Measurements from ENCODE around the gene TOMM7.
"Not testable (repeated sequence)": the region's sequence is repeated elsewhere in the genome, so short reads cannot be mapped to it uniquely, and the experiment has no call there.

The TOMM7 gene

DNA sequence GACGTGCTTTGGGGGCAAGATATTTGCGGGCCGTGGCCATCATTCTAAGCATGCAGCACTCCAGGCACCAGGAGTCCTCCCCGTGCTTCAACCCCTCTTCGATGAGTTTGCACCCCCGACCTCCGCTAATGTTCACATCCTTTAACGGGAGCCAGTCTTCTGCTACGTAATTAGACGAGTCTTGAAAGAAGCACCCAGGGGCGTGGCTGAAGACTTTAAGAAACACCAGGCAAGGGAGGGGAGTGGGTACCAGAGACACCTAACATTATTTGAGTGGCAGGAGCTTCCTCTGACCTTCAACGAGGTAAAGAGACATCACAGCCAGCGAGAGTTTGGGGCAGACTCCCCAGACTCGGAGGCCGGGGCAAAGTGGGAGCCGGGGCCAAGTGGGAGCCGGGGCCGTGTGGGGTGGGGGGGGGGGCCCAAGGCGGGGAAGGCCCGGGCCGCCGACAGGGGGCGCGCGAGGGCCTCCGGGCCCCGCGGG, 31.1 kb upstream of the TOMM7 start:
- no peak for DNase-seq (ENCODE audit: low read depth, low spot score)

DNA sequence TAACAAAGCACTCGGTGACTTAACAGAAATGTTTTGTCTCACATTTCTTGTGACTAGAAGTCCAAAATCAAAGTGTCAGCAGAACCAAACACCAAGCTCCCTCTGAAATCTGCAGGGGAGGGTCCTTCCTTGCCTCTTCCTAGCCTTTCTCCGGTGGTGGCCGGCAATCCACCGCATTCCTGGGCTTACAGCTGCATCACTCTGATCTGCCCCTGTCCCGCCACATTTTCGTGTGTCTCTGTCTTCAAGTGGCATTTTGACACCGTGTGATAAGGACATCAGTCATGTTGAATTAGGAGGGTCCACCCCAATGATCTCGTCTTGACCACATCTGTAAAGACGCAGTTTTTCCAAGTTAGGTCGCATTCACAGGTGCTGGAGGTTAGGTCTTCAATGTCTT, 30.5 kb upstream of the TOMM7 start:
- no peak for DNase-seq (ENCODE audit: low read depth, low spot score)

- no peak for DNase-seq (ENCODE audit: low read depth, low spot score)
These were observed 28.5 kb upstream of the TOMM7 start for GRCh38 chr7:22851145-22851544.

- not testable (repeated sequence) for DNase-seq (ENCODE audit: low read depth, low spot score)
These were observed 27.7 kb upstream of the TOMM7 start for GRCh38 chr7:22850394-22850793.

GRCh38 chr7:22849662-22850061, 27.0 kb upstream of the TOMM7 start:
- no peak for DNase-seq (ENCODE audit: low read depth, low spot score)

- DNase-seq (ENCODE audit: low read depth, low spot score) = no peak
These were observed 26.5 kb upstream of the TOMM7 start for GRCh38 chr7:22849172-22849571.

DNA sequence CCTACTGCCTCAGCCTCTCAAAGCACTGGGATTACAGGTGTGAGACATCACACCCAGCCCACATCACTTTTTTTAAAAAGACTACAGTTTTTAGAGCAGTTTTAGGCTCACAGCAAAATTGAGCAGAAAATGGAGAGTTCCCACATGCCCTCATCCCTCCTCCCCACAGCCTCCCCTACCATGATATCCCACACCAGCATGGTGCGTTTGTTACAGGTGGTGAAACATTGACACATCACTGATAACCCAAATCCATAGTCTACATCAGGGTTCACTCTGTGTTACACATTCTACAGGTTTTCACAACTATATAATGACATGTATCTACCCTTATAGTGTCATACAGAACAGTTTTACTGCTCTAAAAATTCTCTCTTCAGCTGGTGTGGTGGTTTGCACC, 24.3 kb upstream of the TOMM7 start:
- DNase-seq (ENCODE audit: low read depth, low spot score) = no peak

DNA sequence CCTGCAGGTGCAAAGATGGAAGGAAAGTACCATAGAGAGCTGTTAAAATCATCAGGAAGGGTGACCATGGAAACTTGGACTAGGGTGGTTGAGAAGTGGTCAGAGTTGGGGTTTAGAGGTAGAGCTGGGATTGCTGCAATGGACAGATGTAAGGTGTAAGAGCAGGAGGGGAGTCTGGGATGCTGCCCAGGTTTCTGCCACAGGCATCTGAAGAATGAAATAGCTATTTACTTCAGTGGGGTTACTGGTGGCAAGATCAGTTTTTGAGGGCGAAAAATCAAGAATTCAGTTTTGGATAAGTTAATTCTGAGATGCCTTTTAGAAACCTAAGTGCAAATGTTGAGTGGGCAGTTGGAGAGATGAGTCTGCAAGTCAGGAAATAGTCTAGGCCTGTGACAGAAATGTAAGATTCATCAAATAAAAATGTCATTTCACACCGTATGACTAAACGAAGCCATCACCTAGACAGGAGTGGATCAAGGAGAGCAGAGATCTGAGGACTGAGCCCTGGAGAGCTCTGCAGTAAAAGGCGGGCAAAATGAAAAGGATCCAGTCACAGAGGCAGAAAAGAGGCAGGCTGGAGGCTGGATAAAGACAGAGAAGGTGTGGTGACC, 22.7 kb upstream of the TOMM7 start:
- no peak for DNase-seq (ENCODE audit: low read depth, low spot score)

- DNase-seq (ENCODE audit: low read depth, low spot score) = no peak
These were observed 21.1 kb upstream of the TOMM7 start for GRCh38 chr7:22843681-22844309.

GRCh38 chr7:22842973-22843372, 20.3 kb upstream of the TOMM7 start:
- DNase-seq (ENCODE audit: low read depth, low spot score) = no peak

- no peak for DNase-seq (ENCODE audit: low read depth, low spot score)
These were observed 19.8 kb upstream of the TOMM7 start for GRCh38 chr7:22842383-22842941.

- DNase-seq (ENCODE audit: low read depth, low spot score) = no peak
These were observed 19.3 kb upstream of the TOMM7 start for GRCh38 chr7:22841954-22842353.

GRCh38 chr7:22837308-22837707, 14.7 kb upstream of the TOMM7 start:
- no peak for DNase-seq (ENCODE audit: low read depth, low spot score)

DNA sequence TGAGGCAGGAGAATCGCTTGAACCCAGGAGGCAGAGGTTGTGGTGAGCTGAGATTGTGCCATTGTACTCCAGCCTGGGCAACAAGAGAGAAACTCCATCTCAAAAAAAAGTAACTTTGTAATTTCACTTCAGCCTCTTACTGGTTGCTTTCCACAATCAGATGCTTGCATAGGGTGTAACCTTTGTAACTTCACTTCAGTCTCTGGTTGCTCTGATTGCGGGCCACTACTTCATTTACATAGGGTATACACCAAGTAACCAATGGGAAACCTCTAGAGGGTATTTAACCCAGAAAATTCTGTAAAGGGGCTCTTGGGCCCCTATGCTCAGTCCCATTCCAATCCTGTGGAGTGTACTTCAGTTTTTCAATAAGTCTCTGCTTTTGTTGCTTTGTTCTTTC, 13.9 kb upstream of the TOMM7 start:
- not testable (repeated sequence) for DNase-seq (ENCODE audit: low read depth, low spot score)

DNA sequence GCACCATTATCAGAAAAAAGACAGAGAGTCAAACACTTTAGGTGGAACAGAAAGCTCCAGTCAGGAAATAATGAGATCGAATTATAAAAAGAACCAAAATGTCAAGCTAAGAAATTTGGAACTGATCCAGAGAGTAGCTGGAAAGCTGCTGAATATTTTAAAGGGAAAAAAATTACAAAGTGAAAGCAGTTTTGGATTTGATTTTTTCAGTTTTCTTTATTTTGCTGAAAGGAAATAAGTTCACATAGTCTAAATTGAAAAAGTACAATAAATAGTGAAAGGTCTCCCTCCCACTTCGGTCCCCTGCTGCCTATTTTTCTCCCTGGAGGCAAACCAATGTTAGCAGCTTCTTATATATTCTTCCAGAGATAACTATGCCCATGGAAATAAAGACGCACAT, 11.3 kb upstream of the TOMM7 start:
- no peak for DNase-seq (ENCODE audit: low read depth, low spot score)

DNA sequence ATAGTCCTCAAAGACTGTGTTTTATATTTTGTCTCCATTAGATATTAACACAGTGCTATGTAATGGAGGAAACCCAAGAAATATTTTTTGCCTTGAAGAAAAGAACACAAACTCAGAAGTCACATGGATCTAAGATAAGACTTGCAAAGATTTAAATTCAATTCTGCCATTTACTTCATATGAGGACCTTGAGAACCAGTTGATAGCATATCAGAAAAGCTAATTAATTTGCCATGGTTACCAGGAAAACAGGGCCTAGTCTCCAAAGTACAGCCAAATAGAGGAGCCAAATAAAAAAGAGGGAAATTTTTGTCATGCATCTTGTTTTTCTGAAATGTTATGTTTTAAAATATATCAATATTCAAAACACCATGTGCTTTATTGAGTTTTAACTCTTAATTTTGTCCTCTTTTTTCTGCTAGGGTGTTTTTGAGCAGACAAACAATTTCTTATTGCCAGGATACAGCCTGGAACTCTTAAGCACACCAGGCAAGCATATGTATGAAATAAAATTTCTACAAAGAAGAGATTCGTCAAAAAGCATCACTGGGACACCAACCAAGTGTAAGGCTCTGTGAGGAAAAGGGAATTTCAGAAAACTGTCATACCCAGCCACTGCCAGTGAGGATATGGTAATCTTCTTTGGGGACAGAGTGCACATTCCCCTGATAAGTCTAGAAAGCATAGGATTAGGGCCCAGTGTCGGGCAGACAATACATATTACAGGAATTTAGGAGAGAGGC, 10.6 kb upstream of the TOMM7 start:
- DNase-seq (ENCODE audit: low read depth, low spot score) = no peak

GRCh38 chr7:22832401-22832800, 9.8 kb upstream of the TOMM7 start:
- no peak for DNase-seq (ENCODE audit: low read depth, low spot score)

DNA sequence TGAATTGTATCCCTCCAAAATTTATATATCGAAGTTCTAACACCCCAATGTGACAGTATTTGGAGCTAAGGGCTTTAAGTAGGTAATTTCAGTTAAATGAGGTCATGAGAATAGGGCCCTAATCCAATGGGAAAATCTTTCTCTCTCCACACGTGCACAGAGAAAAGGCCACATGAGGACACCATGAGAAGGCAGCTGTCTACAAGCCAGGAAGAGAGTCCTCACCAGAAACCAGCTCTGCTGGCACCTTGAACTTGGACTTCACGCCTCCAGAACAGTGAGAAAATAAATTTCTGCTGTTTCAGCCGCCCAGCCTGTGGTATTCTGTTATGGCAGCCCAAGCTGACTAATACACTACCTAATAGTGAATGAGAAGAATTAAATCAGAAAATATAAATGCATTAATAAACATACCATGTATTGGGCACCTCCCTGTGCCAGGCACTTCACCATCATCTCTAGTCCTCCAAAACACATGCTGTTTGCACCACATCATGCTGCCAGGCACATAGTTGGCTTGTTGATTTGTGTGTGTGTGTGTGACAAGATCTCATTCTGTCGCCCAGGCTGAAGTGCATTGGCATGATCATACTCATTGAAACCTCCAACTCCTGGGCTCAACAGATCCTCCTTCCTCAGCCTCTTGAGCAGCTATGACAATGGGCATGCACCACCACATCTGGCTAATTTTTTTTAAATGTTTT, 9.1 kb upstream of the TOMM7 start:
- no peak for DNase-seq (ENCODE audit: low read depth, low spot score)

- no peak for DNase-seq (ENCODE audit: low read depth, low spot score)
These were observed 4.9 kb upstream of the TOMM7 start for GRCh38 chr7:22827563-22827962.

- no peak for DNase-seq (ENCODE audit: low read depth, low spot score)
These were observed 3.9 kb upstream of the TOMM7 start for GRCh38 chr7:22826593-22826992.

DNA sequence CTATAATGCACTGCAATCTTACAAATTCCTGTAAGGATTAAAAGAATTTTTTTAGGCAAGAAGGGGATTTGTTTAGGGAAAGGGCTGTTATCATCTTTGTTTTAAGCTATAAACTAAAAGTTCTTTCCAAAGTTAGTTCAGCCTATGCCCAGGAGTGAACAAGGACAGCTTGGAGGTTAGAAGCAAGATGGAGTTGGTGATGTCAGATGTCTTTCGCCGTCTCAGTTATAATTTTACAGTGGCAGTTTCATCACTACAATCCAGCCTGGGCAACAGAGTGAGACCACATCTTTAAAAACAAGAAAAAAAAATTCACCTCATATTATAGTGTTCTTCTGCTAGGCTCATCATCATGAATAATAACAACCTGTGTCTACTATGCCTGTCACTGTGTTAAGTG, 2.1 kb upstream of the TOMM7 start:
- no peak for DNase-seq (ENCODE audit: low read depth, low spot score)

DNA sequence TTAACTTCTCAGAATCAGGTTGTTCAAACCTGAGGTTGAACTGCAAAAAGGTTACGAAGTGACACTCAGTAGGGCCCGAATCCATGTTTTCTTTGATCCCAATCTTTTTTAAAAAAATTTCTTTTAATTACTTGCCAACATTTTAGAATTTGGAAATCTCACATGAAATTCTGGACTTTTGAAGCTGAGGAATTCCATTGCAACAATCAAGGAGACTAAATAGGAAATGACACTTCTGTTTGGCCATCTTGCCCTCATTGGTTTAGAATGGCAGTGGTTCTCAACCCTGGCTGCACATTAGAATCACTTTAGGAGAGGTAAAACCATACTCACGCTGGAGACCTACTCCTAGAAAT, 471 bp upstream of the TOMM7 start:
- no peak for DNase-seq (ENCODE audit: low read depth, low spot score)

Data from smooth muscle cell of the brain vasculature (primary cell).